ENCODE data around the gene TMEM39B. TPM values are rescaled to one million over a fixed set of nuclear protein-coding genes. Genes with fewer than 3 reads are reported as not detected.
"Not testable (repeated sequence)": the region's sequence is repeated elsewhere in the genome, so short reads cannot be mapped to it uniquely, and the experiment has no call there.

The TMEM39B gene
- total RNA-seq, 1 donor from 2014 or later = 16.4 TPM

GRCh38 chr1:32065613-32066488 is 6.9 kb upstream of the TMEM39B start:
- peak; percentile 32 for DNase-seq (ENCODE audit: low spot score)
- ATAC-seq = peak; percentile 5
- intact Hi-C loops (cut with DNase I) = not testable (repeated sequence)

- intact Hi-C loops (cut with DNase I) = no loop called here
- ATAC-seq (peak; percentile 69), DNase-seq (ENCODE audit: low spot score) (no peak)
Measured at GRCh38 chr1:32066489-32066873, 6.3 kb upstream of the TMEM39B start.

- intact Hi-C loops (cut with DNase I) = no loop called here
- no peak for DNase-seq (ENCODE audit: low spot score)
- ATAC-seq = no peak
Measured at GRCh38 chr1:32068957-32069588, 3.7 kb upstream of the TMEM39B start.

GRCh38 chr1:32071758-32072621 is 749 bp upstream of the TMEM39B start:
- ATAC-seq (no peak), DNase-seq (ENCODE audit: low spot score) (no peak)
- intact Hi-C loops (cut with DNase I) = no loop called here

GRCh38 chr1:32073299-32074229 is 825 bp downstream of the TMEM39B start:
- intact Hi-C loops (cut with DNase I) = no loop called here
- ATAC-seq (no peak), DNase-seq (ENCODE audit: low spot score) (no peak)

- intact Hi-C loops (cut with DNase I) = no loop called here
- DNase-seq (ENCODE audit: low spot score) (no peak), ATAC-seq (no peak)
Measured at GRCh38 chr1:32074841-32075240, 2.1 kb downstream of the TMEM39B start.

- ATAC-seq = no peak
- intact Hi-C loops (cut with DNase I) = no loop called here
- DNase-seq (ENCODE audit: low spot score) = no peak
Measured at GRCh38 chr1:32077451-32077850, 4.7 kb downstream of the TMEM39B start.

GRCh38 chr1:32082022-32082421 is 9.3 kb downstream of the TMEM39B start:
- no peak for ATAC-seq
- no peak for DNase-seq (ENCODE audit: low spot score)
- intact Hi-C loops (cut with DNase I) = no loop called here

- DNase-seq (ENCODE audit: low spot score); ATAC-seq; intact Hi-C loops (cut with DNase I): not testable (repeated sequence)
Measured at GRCh38 chr1:32086381-32086780, 13.6 kb downstream of the TMEM39B start.

GRCh38 chr1:32091176-32091575 is 18.4 kb downstream of the TMEM39B start:
- intact Hi-C loops (cut with DNase I) = no loop called here
- no peak for ATAC-seq
- DNase-seq (ENCODE audit: low spot score) = no peak

GRCh38 chr1:32091591-32091990 is 18.9 kb downstream of the TMEM39B start:
- no peak for ATAC-seq
- DNase-seq (ENCODE audit: low spot score) = no peak

GRCh38 chr1:32094746-32095521 is 22.2 kb downstream of the TMEM39B start:
- ATAC-seq (no peak), DNase-seq (ENCODE audit: low spot score) (no peak)
- intact Hi-C loops (cut with DNase I) = no loop called here

More at GRCh38 chr1:32091591-32091990, 18.9 kb downstream of the TMEM39B start:
- intact Hi-C loops (cut with DNase I) = no loop called here

- DNase-seq (ENCODE audit: low spot score) (no peak), ATAC-seq (no peak)
- intact Hi-C loops (cut with DNase I) = no loop called here
Measured at GRCh38 chr1:32099426-32099825, 26.7 kb downstream of the TMEM39B start.

- ATAC-seq (peak; percentile 74), DNase-seq (ENCODE audit: low spot score) (no peak)
- intact Hi-C loops (cut with DNase I) = no loop called here
Measured at GRCh38 chr1:32100359-32100758, 27.6 kb downstream of the TMEM39B start.

- ATAC-seq = no peak
- DNase-seq (ENCODE audit: low spot score) = no peak
- intact Hi-C loops (cut with DNase I) = no loop called here
Measured at GRCh38 chr1:32100807-32101708, 28.3 kb downstream of the TMEM39B start.

- no peak for DNase-seq (ENCODE audit: low spot score)
- no peak for ATAC-seq
- intact Hi-C loops (cut with DNase I) = no loop called here
Measured at GRCh38 chr1:32104127-32104526, 31.4 kb downstream of the TMEM39B start.

- DNase-seq (ENCODE audit: low spot score) = no peak
- intact Hi-C loops (cut with DNase I) = no loop called here
- no peak for ATAC-seq
Measured at GRCh38 chr1:32105338-32105737, 32.6 kb downstream of the TMEM39B start.

Measured in sciatic nerve (tissue), 2 donors.